LNCaP clone FGC (cell line): ENCODE data around the gene PSMG1.
"Not testable (repeated sequence)": the region's sequence is repeated elsewhere in the genome, so short reads cannot be mapped to it uniquely, and the experiment has no call there.

Experiments used
- DNase-seq: peaks from one replicate; pipeline ENCODE4 v3.0.0-alpha.2; 2011; ENCODE audit warnings: low read depth
- H3K4me3 ChIP-seq: 2 replicates; pipeline ENCODE4 v1.5.1; 2011; ENCODE audit warnings: mild to moderate bottlenecking, low read depth, low read length, control low read depth
- TF ChIP-seq, protein P1 (sequence below): IDR thresholded peaks from 2 replicates; pipeline ENCODE4 v1.5.1; 2012; ENCODE audit warnings: mild to moderate bottlenecking; ENCODE audit not compliant: control insufficient read depth, insufficient read depth; ENCODE audit errors: extremely low read depth

PSMG1 gene

DNA sequence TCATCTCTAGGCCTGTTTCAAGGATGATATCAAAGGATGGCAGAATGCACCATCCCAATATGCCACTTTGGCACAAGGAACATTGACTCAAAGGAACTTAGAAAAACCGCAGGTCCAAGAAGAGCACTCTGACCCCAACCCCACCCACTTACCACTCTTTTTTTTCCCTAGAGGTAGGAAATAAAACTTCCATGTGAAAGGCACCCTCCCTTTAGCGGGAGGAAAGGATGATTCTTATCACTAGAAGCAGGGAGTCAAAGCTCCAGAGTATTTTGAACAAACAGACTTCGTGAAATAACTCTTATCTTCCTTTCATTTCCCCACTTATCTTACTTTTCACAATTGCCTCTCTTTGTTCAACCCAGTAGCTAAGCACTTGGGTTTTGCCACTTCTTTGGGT is 22.2 kb downstream of the PSMG1 start:
- no peak overlapping the region for H3K4me3 ChIP-seq
- no peak for DNase-seq
- TF ChIP-seq, protein P1, sequence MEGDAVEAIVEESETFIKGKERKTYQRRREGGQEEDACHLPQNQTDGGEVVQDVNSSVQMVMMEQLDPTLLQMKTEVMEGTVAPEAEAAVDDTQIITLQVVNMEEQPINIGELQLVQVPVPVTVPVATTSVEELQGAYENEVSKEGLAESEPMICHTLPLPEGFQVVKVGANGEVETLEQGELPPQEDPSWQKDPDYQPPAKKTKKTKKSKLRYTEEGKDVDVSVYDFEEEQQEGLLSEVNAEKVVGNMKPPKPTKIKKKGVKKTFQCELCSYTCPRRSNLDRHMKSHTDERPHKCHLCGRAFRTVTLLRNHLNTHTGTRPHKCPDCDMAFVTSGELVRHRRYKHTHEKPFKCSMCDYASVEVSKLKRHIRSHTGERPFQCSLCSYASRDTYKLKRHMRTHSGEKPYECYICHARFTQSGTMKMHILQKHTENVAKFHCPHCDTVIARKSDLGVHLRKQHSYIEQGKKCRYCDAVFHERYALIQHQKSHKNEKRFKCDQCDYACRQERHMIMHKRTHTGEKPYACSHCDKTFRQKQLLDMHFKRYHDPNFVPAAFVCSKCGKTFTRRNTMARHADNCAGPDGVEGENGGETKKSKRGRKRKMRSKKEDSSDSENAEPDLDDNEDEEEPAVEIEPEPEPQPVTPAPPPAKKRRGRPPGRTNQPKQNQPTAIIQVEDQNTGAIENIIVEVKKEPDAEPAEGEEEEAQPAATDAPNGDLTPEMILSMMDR: no peak

DNA sequence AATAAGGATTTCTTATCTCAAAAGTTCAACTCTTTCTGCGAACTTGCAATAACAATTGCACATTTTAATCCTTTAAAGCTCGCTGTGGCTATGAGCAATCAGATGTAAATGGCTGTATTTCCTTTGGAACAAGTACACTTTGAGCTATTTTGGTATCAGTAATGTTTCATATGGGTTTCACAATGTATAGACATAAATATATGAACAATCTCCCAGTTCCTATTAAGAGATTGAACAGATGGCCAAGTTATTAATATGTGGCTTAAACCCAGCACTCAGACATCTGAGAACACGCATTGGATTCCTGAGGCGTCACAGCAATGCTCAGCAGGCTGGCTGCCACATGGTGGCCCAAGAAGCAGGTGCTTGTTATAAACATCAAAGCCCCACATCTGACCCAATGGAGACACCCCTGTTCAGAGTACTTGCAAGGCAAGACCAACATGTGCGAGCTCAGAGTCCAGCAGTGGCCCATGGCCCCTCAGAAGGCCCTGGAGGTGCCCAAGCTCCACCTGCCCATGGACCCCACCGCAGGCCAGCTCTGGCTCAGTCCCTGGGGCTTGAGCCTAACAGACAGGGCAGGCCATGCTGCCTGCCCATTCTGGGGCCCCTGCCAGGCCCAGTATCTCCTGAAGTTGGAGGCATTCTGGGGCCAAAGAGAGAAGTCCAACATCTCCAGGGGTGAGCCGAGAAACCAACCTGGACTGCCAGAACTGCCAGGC is 23.7 kb downstream of the PSMG1 start:
- TF ChIP-seq, protein P1: no peak
- H3K4me3 ChIP-seq: no peak overlapping the region
- DNase-seq: no peak

DNA sequence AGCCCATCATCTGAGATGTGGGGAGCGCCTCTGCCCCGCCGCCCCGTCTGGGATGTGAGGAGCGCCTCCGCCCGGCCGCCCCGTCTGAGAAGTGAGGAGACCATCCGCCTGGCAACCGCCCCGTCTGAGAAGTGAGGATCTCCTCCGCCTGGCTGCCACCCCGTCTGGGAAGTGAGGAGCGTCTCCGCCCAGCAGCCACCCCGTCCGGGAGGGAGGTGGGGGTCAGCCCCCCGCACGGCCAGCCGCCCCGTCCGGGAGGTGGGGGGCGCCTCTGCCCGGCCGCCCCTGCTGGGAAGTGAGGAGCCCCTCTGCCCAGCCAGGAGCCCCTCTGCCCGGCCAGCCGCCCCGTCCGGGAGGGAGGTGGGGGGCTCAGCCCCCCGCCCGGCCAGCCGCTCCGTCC is 26.0 kb downstream of the PSMG1 start:
- H3K4me3 ChIP-seq, DNase-seq: not testable (repeated sequence)

DNA sequence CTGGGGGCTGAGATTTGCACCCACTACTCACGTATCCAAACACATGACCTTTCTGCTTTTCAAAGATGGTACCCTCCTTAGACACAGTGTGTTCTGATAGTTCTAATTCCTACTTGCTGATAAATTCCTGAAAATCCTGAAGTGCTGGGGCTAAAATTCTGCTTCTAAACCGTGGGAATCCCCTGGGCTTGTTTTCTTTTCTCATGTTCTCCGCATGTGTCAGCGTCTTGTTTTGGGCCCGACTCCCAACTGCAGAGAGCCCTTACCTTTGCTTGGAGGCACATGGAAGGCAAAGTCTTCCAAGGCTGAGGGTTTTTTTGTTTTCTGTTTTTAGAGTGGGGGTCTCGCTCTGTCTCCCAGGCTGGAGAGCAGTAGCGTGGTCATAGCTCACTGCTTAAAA is 27.2 kb downstream of the PSMG1 start:
- TF ChIP-seq, protein P1: no peak
- DNase-seq: no peak
- no peak overlapping the region for H3K4me3 ChIP-seq

DNA sequence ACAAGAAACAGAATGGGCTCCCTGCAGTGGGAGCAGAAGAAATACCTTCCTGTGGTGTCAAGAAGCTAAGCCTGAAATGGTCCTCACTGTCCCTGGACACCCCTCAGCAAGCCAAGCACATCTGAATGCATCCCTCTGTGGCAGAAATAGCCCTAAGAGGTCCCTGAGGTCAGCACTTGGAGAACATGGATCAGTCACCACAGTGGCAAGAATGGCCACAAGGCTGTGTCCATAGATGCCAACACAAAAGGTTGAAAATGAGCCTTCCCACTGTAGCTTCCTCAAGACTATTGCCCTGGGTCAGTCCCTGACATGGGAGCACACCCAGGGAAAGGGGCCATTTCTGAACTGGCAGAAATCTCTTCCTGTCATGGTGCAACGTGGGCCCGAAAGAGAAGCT is 27.7 kb downstream of the PSMG1 start:
- TF ChIP-seq, protein P1: no peak
- no peak for DNase-seq
- H3K4me3 ChIP-seq: no peak overlapping the region

DNA sequence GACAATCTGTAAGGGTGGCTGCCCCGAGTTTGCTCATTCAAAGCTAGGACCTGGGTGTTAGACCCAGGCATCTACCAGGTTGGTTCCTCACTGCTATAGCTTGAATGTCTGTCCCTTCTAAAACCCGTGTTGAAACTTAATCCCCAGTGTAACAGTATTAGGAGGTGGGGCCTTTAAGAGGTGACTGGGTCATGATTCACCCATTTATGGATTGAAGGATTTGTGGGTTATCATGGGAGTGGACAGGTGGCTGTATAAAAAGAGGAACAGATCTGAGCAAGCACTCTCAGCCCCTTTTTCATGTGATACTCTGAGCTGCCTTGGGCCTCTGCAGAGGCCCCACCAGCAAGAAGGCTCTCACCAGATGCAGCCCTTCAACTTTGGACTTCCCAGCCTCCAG is 29.4 kb downstream of the PSMG1 start:
- DNase-seq: no peak
- TF ChIP-seq, protein P1: no peak

DNA sequence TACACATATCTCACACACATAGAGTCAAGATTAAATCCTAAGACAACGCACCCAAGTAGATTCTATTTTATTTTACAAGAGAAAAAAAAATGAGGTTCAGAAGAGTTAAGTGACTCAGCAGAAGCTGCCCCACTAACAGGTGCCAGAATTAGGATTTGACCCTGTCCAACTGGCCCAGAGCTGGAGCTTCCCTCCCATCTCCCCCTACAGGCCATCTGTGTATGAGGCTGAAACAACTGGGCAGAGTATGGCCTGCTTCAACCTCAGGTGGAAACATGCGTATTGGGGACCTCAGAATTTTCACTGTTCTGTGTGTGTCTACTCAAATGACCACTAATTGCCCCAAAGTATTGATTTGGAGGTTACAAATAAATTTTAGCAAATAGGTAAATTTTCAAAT is 29.9 kb downstream of the PSMG1 start:
- no peak overlapping the region for H3K4me3 ChIP-seq
- TF ChIP-seq, protein P1: peak; percentile 62
- DNase-seq: peak; percentile 15

More for the DNA sequence above, 29.4 kb downstream of the PSMG1 start:
- no peak overlapping the region for H3K4me3 ChIP-seq

DNA sequence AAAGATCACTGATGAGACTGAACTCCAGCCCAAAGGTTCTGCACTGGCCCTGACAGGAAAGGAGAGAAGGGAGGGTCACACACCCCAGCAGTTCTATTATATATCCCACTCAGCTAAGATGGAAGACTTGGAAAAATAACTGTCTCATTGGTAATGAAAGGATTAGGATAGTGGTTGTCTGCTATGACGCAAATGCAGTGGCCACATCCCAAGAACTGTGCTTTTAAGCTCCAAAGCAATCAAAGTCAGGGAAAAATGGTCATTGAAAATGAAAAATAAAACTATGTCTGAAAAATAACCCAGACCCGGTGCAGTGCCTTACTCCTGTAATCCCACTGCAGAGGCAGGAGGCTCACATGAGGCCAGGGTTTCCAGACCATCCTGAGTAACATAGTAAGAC is 31.0 kb downstream of the PSMG1 start:
- TF ChIP-seq, protein P1: no peak
- H3K4me3 ChIP-seq: no peak overlapping the region
- no peak for DNase-seq
